SK-N-SH (cell line): ENCODE data around the gene ZEB2. TPM values are rescaled to one million over a fixed set of nuclear protein-coding genes. Genes with fewer than 3 reads are reported as not detected.
A peak's percentile ranks its signal among the peaks of the same experiment; 100 is the strongest.

ENCODE experiments used
- CTCF ChIA-PET: fragments of 300-600, 350-600 bp; formaldehyde crosslinking; extraction: SDS; loops from one replicate; lab custom pipeline; 2021; lab: Yijun Ruan, JAX
- POLR2A ChIA-PET: fragments of 350-600 bp; sonication (Branson Sonifier 250); formaldehyde crosslinking; extraction: SDS; loops from one replicate; lab custom pipeline; 2020; ENCODE audit warnings: antibody characterized with exemption, inconsistent platforms; lab: Yijun Ruan, JAX
- DNase-seq: peaks from one replicate; pipeline ENCODE4 v3.0.0; 2012
- H2AFZ ChIP-seq: fragments of 200-600 bp; sonication (generic); 2 replicates; pipeline ENCODE4 v1.8.1; 2016; ENCODE audit warnings: antibody characterized with exemption, mild to moderate bottlenecking, low read depth
- H3F3A ChIP-seq: fragments of 200-600 bp; sonication (generic); replicated peaks from 2 replicates; pipeline ENCODE3; 2016; ENCODE audit warnings: antibody characterized with exemption, mild to moderate bottlenecking; ENCODE audit not compliant: insufficient read depth
- H3K27ac ChIP-seq, 2 experiments: fragments of 200-500 bp in 1 of 2; fragments of 200-600 bp in 1 of 2; sonication (Bioruptor generic) in 1 of 2; sonication (generic), shearing (Covaris generic) in 1 of 2; 2 replicates each; pipeline versions ENCODE4 v1.5.1 to v1.6.1; 2014 to 2016; ENCODE audit warnings: low read depth in 2 of 2, inconsistent platforms in 1 of 2, low read length in 1 of 2, mild to moderate bottlenecking in 1 of 2, mixed read lengths in 1 of 2
- H3K27me3 ChIP-seq: fragments of 200-600 bp; sonication (generic), shearing (Covaris generic); 2 replicates; pipeline ENCODE4 v1.6.1; 2016; ENCODE audit warnings: mixed run types; ENCODE audit not compliant: insufficient read depth
- H3K36me3 ChIP-seq, 2 experiments: fragments of 200-500 bp in 1 of 2; fragments of 200-600 bp in 1 of 2; sonication (Bioruptor generic) in 1 of 2; sonication (generic) in 1 of 2; replicated peaks in 1 of 2; 2 replicates each; pipeline versions ENCODE3 to v1.5.1; 2014 to 2016; ENCODE audit warnings: low read length in 1 of 2, mild to moderate bottlenecking in 1 of 2; ENCODE audit not compliant: insufficient read depth in 2 of 2, control insufficient read depth in 1 of 2
- H3K4me1 ChIP-seq, 2 experiments: fragments of 200-500 bp in 1 of 2; fragments of 200-600 bp in 1 of 2; sonication (Bioruptor generic) in 1 of 2; sonication (generic), shearing (Covaris generic) in 1 of 2; 2 replicates each; pipeline versions ENCODE4 v1.5.1 to v1.6.1; 2014 to 2016; ENCODE audit warnings: low read depth in 1 of 2, low read length in 1 of 2, mixed run types in 1 of 2; ENCODE audit not compliant: insufficient read depth in 2 of 2, control insufficient read depth in 1 of 2
- H3K4me2 ChIP-seq: fragments of 200-600 bp; sonication (generic), shearing (Covaris generic); 2 replicates; pipeline ENCODE4 v1.6.1; 2017; ENCODE audit warnings: mixed run types
- H3K4me3 ChIP-seq, 2 experiments: fragments of 200-500 bp in 1 of 2; fragments of 200-600 bp in 1 of 2; sonication (Bioruptor generic) in 1 of 2; sonication (generic), shearing (Covaris generic) in 1 of 2; 2 replicates each; pipeline versions ENCODE4 v1.5.1 to v1.8.1; 2014 to 2016; ENCODE audit warnings: low read depth in 2 of 2, inconsistent platforms in 1 of 2, low read length in 1 of 2, mild to moderate bottlenecking in 1 of 2, mixed read lengths in 1 of 2, moderate library complexity in 1 of 2
- H3K79me2 ChIP-seq: fragments of 200-600 bp; sonication (generic); 2 replicates; pipeline ENCODE4 v1.8.1; 2017; ENCODE audit warnings: mild to moderate bottlenecking; ENCODE audit not compliant: insufficient read depth
- H3K9ac ChIP-seq: fragments of 200-600 bp; sonication (generic); 2 replicates; pipeline ENCODE4 v1.6.1; 2017; ENCODE audit warnings: mixed run types
- H3K9me2 ChIP-seq: fragments of 200-600 bp; sonication (generic); 2 replicates; pipeline ENCODE4 v1.6.1; 2017; ENCODE audit warnings: mixed run types
- H3K9me3 ChIP-seq: fragments of 200-600 bp; sonication (generic); 2 replicates; pipeline ENCODE4 v1.6.1; 2017; ENCODE audit warnings: mixed run types, mild to moderate bottlenecking, moderate library complexity
- H4K20me1 ChIP-seq: fragments of 200-600 bp; sonication (generic); 2 replicates; pipeline ENCODE4 v1.6.1; 2017; ENCODE audit warnings: mild to moderate bottlenecking, mixed run types; ENCODE audit not compliant: insufficient read depth
- CTCF ChIP-seq: fragments of 200-600 bp; sonication (generic); IDR thresholded peaks from 2 replicates; pipeline ENCODE4 v1.6.1; 2017; ENCODE audit warnings: antibody characterized with exemption, mild to moderate bottlenecking, moderate library complexity
- ELF1 ChIP-seq: IDR thresholded peaks from 2 replicates; pipeline ENCODE4 v1.4.0; 2012
- EP300 ChIP-seq, 2 experiments: IDR thresholded peaks; 2 replicates each; pipeline versions ENCODE4 v1.4.0 to v1.6.1; 2012; ENCODE audit warnings: borderline replicate concordance in 1 of 2, low read depth in 1 of 2, low read length in 1 of 2
- EZH2phosphoT487 ChIP-seq: fragments of 200-600 bp; sonication (generic); IDR thresholded peaks from 2 replicates; pipeline ENCODE4 v1.6.1; 2017; ENCODE audit warnings: low read depth, mixed run types, mild to moderate bottlenecking, antibody characterized with exemption, moderate library complexity, borderline replicate concordance
- GABPA ChIP-seq: IDR thresholded peaks from 2 replicates; pipeline ENCODE4 v1.4.0; 2012; ENCODE audit warnings: low read depth, mild to moderate bottlenecking
- GATA2 ChIP-seq: sonication (generic); formaldehyde crosslinking; IDR thresholded peaks from 2 replicates; pipeline ENCODE4 v1.5.0; 2020; ENCODE audit warnings: mild to moderate bottlenecking, missing genetic modification reagents
- MEF2A ChIP-seq: IDR thresholded peaks from 2 replicates; pipeline ENCODE4 v1.4.0; 2012; ENCODE audit warnings: low read depth, borderline replicate concordance
- NFIC ChIP-seq: IDR thresholded peaks from 2 replicates; pipeline ENCODE4 v1.4.0; 2012; ENCODE audit warnings: borderline replicate concordance
- NRF1 ChIP-seq: IDR thresholded peaks from 2 replicates; pipeline ENCODE4 v1.6.1; 2012; ENCODE audit warnings: low read depth, mild to moderate bottlenecking, low read length
- PBX3 ChIP-seq: IDR thresholded peaks from 2 replicates; pipeline ENCODE4; 2012
- POLR2AphosphoS5 ChIP-seq: IDR thresholded peaks from 2 replicates; pipeline ENCODE4 v1.6.1; 2012; ENCODE audit warnings: low read depth, low read length
- RCOR1 ChIP-seq: fragments of 150-350 bp; IDR thresholded peaks from 2 replicates; pipeline ENCODE4 v1.6.1; 2017; ENCODE audit warnings: antibody characterized with exemption, low read length
- RFX5 ChIP-seq: IDR thresholded peaks from 2 replicates; pipeline ENCODE4 v1.6.1; 2012; ENCODE audit warnings: mild to moderate bottlenecking, improper control_type of control experiment, low read length
- RXRA ChIP-seq: IDR thresholded peaks from 2 replicates; pipeline ENCODE4 v1.4.0; 2012; ENCODE audit warnings: low read depth, mild to moderate bottlenecking, borderline replicate concordance
- TCF12 ChIP-seq: IDR thresholded peaks from 2 replicates; pipeline ENCODE4 v1.4.0; 2012
- YY1 ChIP-seq: IDR thresholded peaks from 2 replicates; pipeline ENCODE4 v1.4.0; 2012; ENCODE audit warnings: low read depth, mild to moderate bottlenecking
- WGBS: methylation state at CpG from one replicate; pipeline ENCODE4 v1.1.6; 2017; ENCODE audit warnings: low lambda C conversion rate; 5-methylcytosine and 5-hydroxymethylcytosine counted together
- polyA plus RNA-seq, 3 experiments: library from polyadenylated mRNA; depleted of rRNA; stranded (reverse); fragments of >200 nt; gene quantifications; 2 replicates each; pipeline ENCODE4 v1.2.3, GENCODE V29; 2012
- TF ChIP-seq, protein P1 (sequence below): IDR thresholded peaks from 2 replicates; pipeline ENCODE4 v1.4.0; 2012; ENCODE audit warnings: low read depth
- TF ChIP-seq, protein P2 (sequence below): IDR thresholded peaks from 2 replicates; pipeline ENCODE4 v1.4.0; 2012; ENCODE audit warnings: low read depth, borderline replicate concordance

ZEB2 gene
- polyA plus RNA-seq, 1 of the 3 experiments (the other 2 are of a cell fraction): 16.3 TPM

GRCh38 chr2:144443837-144444817, 75.8 kb downstream of the ZEB2 start:
- Histone ChIP-seq H3K9me3 (no peaks in the 10 kb centered on the region), H3K9ac (no peak overlapping the region), H3K4me3 (no peak overlapping the region), H3K27ac (peak overlapping the region; percentile 1 to 47; a peak in 3 of 4 replicates), H3K4me1 (peaks cover 14 to 33% of the 10 kb centered on the region in 2 experiments; a peak in 3 of 4 replicates), H3K4me2 (no peak overlapping the region), H3K9me2 (no peaks in the 10 kb centered on the region), H3K36me3 (peaks cover 5 to 23% of the 10 kb centered on the region in 2 experiments), H3F3A (peaks cover 4% of the 10 kb centered on the region), H3K27me3 (no peaks in the 10 kb centered on the region), H4K20me1 (peaks cover 29% of the 10 kb centered on the region), H2AFZ (no peak overlapping the region), H3K79me2 (peaks cover 68% of the 10 kb centered on the region)
- POLR2A ChIA-PET: no interaction called here
- DNase-seq: no peak
- 74% methylated on average over 6 of the region's 6 CpGs for WGBS
- CTCF ChIA-PET: interaction anchor here (0.7 to 4.0 kb wide), 5 partner anchors 11 to 76 kb away, joined by 3 to 12 read pairs (median 3); no protein-coding TSS in a partner anchor
- TF ChIP-seq PBX3 (no peak), ELF1 (no peak), EP300 (IDR thresholded peaks at IDR 0.05; ENCODE audit: borderline replicate concordance in 1 of 2, low read depth in 1 of 2, low read length in 1 of 2) (no peak), TCF12 (no peak), MEF2A (no peak), CTCF (no peak), GABPA (no peak), NRF1 (no peak), RFX5 (no peak), GATA2 (CRISPR knock-in tag) (no peak), YY1 (no peak), RXRA (no peak), RCOR1 (no peak), POLR2AphosphoS5 (no peak), NFIC (no peak), EZH2phosphoT487 (no peak)
- TF ChIP-seq, protein P1, sequence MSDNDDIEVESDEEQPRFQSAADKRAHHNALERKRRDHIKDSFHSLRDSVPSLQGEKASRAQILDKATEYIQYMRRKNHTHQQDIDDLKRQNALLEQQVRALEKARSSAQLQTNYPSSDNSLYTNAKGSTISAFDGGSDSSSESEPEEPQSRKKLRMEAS: no peak
- TF ChIP-seq, protein P2, sequence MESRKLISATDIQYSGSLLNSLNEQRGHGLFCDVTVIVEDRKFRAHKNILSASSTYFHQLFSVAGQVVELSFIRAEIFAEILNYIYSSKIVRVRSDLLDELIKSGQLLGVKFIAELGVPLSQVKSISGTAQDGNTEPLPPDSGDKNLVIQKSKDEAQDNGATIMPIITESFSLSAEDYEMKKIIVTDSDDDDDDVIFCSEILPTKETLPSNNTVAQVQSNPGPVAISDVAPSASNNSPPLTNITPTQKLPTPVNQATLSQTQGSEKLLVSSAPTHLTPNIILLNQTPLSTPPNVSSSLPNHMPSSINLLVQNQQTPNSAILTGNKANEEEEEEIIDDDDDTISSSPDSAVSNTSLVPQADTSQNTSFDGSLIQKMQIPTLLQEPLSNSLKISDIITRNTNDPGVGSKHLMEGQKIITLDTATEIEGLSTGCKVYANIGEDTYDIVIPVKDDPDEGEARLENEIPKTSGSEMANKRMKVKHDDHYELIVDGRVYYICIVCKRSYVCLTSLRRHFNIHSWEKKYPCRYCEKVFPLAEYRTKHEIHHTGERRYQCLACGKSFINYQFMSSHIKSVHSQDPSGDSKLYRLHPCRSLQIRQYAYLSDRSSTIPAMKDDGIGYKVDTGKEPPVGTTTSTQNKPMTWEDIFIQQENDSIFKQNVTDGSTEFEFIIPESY: no peak
